SHP77 treated with DMSO at 0.1 percent for 48 hours (cell line): ENCODE measurements around the gene TMEM135.

Experiments used
- DNase-seq: peaks from one replicate; lab custom pipeline; 2025; lab: John Stamatoyannopoulos, UW

Gene TMEM135

DNA sequence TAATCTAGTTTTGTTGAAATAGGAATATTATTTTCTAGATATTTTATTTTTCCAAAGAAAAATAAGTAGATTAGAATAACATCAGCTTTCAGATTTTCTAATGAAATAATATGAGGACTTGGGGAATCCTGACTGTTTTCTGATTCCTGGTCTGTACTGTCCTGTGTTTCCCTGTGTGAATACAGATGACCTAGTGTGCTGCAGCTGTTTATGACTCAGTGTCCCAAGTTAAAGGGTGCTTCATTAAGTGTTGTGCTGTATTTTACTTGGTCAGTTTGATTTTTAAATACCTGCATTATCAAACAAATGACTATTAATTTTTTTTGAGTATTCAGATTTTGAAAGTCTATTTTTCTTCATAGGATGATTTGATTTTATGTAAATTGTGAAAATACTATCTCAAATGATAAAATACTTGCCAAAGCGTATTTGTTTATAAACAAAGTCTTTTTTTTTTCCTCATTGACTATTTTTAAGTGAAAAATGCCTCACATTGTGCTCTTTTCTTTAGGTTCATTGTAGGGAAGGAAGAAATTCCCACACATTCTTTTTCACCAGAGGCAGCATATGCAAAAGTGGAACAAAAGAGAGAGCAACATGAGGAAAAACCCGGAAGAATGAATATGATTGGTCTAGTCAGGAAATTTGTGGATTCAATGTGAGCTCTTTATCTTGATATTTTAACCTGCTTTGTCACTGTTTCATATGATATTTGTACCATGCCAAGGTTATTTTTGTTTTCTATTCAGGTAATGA, 264.2 kb downstream of the TMEM135 start:
- DNase-seq, result no peak

DNA sequence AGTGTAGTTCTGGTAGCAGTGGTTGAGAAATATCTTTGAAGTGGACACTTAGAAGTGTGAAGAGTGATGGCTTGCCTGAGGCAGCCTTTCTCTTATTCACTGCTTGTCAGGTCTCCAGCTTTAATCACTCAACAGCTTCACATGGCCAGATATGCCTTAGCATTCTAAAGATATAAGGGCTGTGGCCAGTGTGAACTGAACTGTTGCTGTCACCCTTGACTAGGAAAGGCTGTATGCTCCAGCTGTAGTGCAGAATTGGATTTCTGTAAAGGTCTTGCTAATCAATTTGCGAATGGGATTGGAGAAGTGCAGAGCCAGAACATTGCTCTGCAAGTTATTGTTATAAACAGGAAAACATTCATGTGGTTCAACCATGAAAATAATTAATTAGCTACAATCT, 266.7 kb downstream of the TMEM135 start:
- DNase-seq, result no peak

DNA sequence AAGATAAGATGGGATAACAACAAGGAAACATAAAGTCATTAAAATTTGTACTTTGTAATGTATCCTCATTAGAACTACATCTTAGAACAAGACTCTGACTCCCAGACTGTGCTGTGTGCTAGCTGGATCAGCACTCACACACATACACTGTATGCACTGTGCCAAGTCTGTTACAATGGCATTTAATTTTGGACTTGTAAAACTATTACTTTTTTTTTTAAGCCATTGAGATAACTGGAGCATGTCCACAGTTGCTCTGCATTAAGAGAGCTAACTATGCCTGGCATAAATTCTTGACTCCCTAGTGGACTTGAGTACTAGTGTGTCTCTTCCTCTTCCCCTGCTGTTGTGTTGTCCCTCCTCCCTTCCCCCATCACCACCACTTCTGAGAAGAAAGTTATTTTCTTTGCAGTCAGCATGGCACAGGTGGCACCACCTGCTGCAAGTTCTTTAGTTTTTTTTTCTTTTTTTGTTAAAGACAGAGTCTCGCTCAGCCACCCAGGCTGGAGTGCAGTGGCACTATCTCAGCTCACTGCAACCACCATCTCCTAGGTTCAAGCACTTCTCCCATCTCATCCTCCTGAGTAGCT, 268.6 kb downstream of the TMEM135 start:
- no peak for DNase-seq

DNA sequence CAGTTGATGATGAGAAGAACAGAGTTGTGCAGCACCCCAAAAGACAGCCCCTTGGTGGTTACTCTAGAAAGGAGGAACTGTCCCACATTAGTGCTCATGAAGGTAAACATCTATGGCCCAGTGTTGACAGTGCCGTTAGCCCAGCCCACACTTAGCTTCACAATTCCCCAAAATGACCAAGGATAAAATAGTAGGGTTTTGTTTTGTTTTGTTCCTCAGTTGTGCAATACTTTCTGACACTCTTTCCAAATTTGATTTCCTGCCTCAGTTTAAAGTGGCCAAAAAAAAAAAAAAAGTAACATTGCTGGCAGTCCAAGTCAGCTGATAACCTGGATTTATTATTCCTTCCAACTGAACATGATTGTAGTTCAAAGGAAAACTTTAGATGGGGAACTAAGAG, 269.4 kb downstream of the TMEM135 start:
- DNase-seq, result no peak

DNA sequence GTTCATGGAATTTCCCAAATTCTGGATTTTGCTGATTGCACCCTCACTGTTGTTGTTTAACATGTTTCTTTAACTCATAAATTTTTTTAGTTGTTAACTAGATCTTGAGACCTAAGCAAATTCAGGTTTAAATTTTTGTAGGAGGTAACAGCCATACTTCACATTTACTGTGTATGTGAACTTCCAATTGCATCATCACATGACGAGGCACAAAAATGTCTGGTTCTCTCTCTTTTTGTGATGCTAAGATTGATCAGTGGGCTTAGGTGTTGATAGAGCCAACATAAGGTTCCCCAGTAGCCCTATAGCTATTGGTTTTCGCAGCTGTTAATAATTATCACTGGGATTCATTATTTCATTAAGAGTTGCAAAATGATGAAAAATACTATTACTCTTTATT, 277.5 kb downstream of the TMEM135 start:
- no peak for DNase-seq

DNA sequence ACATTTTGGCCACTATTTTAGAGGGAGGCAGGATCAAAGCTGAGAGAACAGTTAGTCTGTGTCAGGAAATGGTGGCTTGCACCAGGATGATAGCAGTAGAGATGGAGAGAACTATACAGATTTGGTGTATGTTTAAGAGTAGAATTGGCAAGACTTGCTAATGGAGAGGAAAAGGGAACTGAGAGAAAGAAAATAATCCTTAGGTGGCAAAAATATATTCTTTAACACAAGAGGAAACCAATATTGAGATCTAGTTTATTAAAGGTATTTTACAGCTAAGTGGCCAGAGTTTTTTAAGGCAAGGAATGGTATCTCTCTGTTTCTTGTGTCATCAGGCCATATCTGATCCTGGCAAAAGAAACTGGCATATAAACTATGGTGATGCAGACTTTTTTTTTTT, 278.8 kb downstream of the TMEM135 start:
- DNase-seq, result no peak

DNA sequence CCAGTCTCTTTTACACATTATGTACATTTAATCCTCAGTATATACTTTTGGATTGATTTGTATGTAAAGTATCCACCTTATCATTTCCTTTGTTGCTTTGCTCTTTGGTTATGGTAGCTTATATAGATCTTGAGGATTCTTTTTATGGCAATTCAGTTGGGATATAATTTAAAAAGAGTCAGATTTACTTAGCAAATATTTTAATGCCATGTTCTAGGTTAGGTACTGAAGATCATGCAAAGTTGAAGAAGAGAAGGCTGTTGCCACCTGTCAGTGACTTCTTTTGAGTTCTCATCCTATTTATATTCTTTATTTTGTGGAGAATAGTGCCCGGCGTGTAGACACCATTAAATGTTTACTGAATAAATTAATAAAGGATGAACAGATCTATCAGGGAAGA, 279.7 kb downstream of the TMEM135 start:
- DNase-seq, result no peak

DNA sequence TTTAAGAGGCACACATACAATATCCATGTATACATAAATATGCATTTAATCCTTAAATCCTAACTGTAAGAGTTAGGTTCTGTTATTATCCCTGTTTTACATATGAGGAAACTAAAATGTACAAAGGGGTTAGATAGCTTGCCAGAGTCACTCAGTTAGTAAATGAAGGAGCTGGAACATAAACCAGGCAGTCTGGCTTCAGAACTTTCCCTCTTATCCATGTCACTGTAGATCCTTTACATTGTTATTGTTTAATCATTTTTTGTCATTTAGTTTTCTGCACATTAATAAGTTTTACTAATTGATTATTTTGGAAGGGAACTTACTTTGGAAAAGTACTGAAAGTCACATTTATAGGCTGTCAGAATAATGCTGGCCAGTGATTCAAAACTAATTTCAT, 282.4 kb downstream of the TMEM135 start:
- no peak for DNase-seq

DNA sequence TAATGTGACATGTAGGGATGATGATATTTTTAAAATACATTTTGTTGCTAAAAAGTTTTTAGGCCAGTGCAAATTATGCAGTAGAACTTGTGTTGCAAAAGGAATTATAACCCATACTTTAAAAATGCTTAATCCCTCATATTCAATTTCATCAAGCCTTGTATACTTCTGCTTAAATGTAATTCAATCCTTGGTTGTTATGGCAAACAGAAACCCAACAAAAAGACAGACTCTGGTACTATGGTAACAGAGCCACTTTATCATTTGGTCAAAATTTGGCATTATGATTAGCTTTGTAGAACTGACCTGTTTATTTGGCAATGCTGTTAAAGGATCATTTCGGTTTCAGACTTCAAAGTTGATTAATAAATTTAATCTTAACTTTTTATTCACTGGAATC, 284.8 kb downstream of the TMEM135 start:
- no peak for DNase-seq

DNA sequence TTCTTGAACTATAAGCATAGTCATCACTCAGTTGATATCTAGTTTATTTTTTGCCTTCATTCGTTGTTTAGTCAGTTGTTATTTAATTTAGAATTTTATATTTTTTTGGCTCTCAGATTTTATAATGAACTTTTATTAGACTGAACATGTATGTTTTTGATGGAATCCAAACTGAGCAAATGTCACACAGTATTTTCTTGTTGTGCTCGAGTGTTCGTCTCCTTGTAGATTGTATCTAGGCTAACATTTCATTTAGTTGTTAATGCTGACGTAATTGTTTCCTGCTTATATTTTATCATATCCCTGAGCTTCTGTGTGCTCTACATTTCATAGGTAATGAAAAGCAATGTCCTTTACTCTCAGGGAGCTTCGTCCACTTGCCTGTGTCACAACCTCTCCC, 286.2 kb downstream of the TMEM135 start:
- no peak for DNase-seq

DNA sequence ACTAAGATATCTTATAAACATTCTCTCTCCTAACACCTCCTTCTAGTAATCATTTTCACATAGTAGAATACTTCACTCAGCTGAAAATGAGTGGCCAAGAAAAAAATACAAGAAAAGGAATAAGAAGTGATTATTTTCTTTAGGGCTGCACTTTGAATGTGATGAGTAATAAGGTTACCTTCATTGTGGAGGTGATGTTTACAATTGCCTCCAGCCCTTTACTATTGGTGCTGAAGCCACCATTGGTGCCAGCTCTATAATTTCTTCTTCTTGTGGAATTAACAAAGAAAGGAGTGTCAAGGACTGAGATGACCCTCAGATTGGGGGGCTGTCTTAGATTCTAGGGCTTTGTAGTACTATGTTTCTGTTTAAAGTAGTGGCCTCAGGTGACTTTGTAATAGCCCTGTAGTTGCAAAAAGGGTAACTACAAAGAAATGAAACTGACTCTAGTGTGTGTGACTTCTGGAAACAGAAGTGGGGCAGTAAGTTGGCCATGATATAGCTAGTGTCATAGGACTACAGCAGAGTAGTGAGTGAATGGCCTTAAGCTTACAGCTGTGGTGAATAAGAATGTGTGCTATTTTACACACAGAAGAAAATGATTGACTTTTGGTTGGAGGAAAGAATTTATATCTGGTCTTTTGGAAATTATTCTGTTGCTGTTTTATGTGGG, 287.2 kb downstream of the TMEM135 start:
- no peak for DNase-seq

DNA sequence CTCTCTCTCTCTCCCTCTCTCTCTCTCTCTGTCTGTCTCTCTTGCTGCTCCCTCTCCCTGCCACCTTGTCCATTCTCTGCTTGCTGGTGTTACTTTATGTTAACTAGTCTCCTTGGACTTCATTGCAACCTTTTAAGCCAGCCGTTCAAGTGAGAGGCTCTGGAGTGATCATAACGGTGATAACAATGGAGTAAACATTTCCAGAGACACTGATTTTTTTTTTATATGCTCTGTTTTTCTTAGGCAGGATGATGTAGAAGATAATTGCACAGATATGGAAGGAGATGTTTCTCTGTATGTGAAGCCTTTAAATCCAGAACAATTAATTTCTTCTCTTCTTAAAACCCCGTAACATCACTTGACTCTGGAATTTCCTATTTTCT, 287.7 kb downstream of the TMEM135 start:
- no peak for DNase-seq

DNA sequence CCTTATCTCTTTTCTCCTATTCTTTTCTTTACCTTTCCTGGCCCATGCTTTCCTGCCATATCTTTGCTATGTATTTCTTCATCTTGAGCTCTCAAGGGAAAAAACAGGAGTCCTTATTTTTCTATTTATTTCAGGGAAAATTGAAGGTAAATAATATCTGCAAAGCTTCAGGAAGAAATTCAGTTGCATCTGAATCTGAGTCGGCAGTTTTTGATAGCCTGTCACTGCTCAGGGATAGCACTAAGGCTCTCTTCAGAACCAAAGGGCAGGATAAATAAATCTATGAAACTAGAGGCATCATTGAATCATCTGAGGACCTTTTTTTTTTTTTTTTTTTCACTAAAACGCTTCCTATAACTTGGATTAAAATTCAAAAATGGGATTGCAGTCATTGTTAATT, 288.9 kb downstream of the TMEM135 start:
- DNase-seq, result no peak

DNA sequence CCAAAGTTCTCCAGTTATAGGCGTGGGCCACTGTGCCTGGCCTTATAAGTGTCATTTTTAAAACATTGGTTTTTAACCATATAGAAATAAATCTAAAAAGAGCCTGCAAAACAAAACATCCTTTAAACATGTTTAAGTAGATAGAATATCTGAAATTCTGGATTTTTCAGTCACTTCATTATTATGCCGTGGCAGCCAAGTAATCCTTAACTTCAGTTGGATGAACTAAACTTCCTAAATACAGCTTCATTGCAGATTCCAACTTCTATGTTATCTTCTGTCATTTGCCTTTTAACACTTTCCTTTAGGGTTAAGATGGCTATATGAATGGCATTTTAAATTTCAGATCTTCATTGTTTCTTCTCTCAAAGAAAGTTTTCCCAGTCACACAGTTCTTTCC, 291.4 kb downstream of the TMEM135 start:
- DNase-seq, result no peak

DNA sequence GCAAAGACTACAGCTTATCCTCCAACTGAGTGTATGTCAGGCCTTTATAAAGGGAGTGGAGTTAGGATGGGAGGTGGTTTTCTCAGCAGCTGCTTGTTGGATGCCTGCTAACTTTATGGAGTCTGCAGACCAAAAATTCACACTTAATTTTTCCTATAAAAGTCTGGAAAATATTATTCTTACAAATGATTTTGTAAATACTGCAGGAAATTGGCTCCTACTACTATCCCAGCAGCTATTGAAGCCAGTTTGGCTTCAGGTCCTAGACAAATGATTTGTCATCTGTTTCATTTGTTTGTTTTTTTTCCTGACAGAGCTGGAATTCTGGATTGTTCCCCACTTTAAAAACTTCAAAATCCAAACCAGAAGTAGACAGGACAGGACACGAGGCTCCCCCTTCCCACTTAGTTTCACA, 292.5 kb downstream of the TMEM135 start:
- no peak for DNase-seq

DNA sequence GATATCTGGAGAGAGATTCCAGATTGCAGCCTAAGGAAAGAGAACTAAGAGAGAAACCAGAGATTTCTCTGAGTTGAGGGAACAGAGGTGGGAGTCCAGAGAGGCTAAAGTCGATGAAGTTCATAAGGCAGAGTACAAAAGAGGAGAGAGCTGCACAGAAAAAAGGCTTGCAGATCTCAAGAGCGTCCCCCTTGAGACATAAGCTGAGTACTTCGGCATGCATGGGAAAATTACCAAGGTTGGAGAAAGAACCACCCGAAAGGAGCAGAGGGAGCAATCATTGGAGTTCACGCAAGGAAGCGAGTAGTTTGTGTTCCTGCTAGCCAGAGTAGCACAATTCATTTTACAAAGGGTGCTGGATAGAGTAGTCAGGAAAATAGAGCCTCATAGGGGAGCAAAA, 293.5 kb downstream of the TMEM135 start:
- no peak for DNase-seq

DNA sequence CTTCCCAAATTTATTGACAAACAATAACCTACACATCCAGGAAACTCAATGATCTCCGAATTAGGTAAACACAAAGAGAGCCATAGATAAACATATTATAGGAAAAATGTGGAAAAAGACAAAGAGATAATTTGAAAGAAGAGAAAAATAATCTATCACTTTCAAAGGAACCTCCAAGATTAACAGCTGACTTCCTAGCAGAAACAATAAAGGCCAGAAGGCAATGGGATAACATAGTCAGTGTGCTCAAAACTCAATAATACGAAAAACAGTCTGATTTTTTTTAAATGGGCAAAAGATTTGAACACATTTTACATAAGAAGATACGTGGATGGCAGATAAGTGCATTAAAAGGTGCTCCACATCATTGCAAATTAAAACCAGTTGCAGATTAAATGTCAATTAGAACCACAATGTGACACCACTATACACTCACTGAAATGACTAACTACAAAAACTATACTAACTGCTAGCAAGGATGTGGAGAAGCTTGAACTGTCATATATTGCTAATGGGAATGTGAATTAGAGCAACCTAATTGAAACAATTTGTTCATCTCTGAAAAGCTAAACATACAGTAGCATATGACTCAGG, 300.4 kb downstream of the TMEM135 start:
- no peak for DNase-seq

DNA sequence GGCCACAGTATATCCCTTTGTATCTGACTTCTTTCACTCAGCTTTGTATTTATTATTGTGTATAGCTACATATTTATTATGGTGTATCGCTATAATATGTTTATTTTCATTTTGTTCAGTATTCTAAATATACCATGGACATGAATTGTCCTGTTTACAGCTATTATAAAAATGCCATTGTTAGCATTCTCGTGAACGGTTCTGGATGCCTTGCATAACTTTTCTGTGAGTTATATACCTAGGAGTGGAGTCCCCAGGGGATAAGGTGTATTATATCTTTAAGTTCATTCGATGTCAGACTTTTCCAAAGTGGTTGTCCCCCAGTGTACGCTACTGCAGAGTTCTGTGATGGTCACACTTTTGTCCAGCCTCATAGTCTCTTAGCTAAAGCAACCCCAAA, 301.7 kb downstream of the TMEM135 start:
- no peak for DNase-seq

DNA sequence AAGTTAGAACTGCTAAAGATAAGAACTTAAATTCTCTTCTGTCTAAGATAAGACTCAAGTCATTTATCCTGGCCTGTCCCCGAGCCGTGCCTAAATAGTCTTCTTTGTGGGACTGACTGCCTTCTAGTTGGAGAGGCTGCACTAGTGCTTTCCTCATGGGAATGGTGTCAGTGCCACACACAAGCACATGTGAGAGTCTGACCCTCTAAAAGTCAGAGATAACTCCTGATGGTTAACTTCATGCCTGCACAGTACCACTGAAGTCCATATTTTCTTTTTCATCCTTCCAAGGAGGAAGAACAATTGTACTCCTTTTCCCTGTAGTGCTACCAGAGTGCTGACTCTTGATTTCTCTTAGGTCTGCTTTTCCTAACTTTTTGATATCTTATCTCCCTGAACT, 309.7 kb downstream of the TMEM135 start:
- no peak for DNase-seq

DNA sequence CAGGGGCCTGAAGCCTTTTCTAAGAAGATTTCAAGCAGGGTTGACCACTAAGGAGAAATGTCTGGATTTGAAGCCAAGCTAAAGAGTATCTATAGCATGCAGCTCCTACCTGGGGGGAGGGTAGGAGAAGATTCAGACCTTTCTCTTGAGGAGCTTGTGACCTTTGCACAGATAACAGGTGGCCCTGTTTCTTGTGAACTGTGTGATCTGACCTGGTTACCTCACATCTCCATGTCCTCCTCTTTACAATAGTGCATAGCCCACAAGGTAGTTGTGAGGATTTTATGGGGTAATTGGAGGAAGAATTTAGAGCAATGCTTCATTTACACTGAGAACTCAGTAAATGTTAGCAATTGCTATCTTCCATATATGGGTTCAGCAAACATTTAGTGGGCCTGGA, 310.1 kb downstream of the TMEM135 start:
- DNase-seq, result no peak

DNA sequence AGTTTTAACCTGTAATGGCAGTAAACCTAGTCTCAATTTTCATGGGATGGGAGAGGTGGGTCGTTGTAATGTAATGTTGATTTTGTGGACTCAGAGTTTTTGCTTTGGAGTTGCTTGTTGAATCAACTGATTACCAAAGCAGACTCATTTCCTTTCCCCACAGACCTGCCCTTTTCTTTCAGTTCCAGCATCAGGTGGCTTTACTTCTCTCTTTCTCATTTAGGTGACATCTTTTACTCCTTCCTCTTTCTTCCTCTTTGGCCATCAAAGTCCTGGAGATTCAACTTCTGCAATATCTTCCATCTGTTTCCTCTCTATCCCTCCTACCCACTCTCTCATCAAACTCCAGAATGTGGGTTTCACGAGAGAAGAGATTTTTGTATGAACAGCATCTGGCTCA, 313.9 kb downstream of the TMEM135 start:
- DNase-seq, result no peak

DNA sequence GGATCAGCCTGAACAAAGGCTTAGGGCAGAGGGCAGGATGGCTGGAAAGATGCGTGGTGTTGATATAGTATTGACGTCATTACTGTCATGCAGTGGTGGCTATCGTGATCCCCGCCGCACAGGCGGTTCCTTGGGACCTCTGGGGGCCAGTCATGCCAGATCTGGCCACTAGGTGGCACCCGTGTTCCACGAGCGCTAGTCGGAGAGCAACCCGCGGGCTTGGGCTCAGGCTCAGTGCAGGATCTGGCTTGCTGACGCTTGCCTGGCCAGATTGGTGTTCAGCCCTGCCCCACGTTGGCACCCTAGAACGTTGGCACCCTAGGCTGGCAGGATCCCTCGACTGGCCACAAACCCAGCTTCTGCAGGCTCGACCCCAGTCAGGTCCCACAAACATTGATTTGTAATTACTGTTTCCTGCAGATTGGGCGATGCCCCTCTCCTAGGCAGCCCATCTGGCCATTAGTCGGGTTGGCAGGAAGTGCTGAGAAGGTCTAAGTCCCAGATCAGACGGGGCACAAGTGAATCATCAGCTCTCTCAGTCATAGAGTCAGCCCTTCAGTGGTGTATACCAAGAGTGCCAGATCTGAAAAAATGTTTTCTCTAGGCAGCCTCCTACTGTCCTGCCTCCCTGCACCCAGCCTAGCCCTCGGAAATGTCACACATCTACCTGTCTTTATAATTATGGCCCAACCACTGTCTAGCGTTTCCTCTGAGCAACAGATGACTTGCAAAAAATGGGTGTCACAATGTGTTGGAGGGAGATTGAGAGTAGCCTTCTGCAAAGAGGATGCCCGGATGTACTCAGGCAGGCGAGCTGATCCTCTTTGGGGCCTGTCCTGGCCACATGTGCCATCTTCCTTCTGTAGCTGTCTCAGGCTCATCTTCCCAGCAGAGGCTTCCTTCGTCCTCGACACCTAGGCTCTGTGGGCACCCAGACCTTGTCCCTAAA, 315.3 kb downstream of the TMEM135 start:
- DNase-seq, result peak; percentile 49
